Stimulated activated CD4-positive, alpha-beta T cell treated with anti-CD3 and anti-CD28 coated beads, Interleukin-1b, Interleukin-23, amount 100 ng/mL, for 48 hours (primary cell): ENCODE measurements around the gene ADTRP.
A peak's percentile ranks its signal among the peaks of the same experiment; 100 is the strongest.

Experiments used
- DNase-seq: peaks from one replicate; pipeline ENCODE4 v3.0.0-alpha.2; 2020

Gene ADTRP

GRCh38 chr6:11772109-11772825, 6.3 kb downstream of the ADTRP start:
- DNase-seq, result peak; percentile 34

GRCh38 chr6:11771473-11772048, 7.0 kb downstream of the ADTRP start:
- no peak for DNase-seq

GRCh38 chr6:11770546-11771466, 7.8 kb downstream of the ADTRP start:
- no peak for DNase-seq

- DNase-seq, result no peak
These were observed 8.6 kb downstream of the ADTRP start for GRCh38 chr6:11769811-11770545.

- DNase-seq, result no peak
These were observed 9.4 kb downstream of the ADTRP start for GRCh38 chr6:11769244-11769643.

- no peak for DNase-seq
These were observed 10.4 kb downstream of the ADTRP start for GRCh38 chr6:11767978-11768756.

- DNase-seq, result no peak
These were observed 11.1 kb downstream of the ADTRP start for GRCh38 chr6:11767458-11767857.

GRCh38 chr6:11766589-11767450, 11.8 kb downstream of the ADTRP start:
- DNase-seq, result no peak

- no peak for DNase-seq
These were observed 12.6 kb downstream of the ADTRP start for GRCh38 chr6:11766043-11766442.

- DNase-seq, result no peak
These were observed 14.4 kb downstream of the ADTRP start for GRCh38 chr6:11764250-11764604.

GRCh38 chr6:11763460-11764249, 14.9 kb downstream of the ADTRP start:
- DNase-seq, result no peak

GRCh38 chr6:11762794-11763459, 15.7 kb downstream of the ADTRP start:
- no peak for DNase-seq

GRCh38 chr6:11761744-11762620, 16.6 kb downstream of the ADTRP start:
- no peak for DNase-seq

- no peak for DNase-seq
These were observed 18.6 kb downstream of the ADTRP start for GRCh38 chr6:11760015-11760473.

GRCh38 chr6:11758878-11759277, 19.7 kb downstream of the ADTRP start:
- no peak for DNase-seq

GRCh38 chr6:11756726-11757125, 21.9 kb downstream of the ADTRP start:
- no peak for DNase-seq

GRCh38 chr6:11756292-11756691, 22.3 kb downstream of the ADTRP start:
- DNase-seq, result no peak

GRCh38 chr6:11755725-11756124, 22.9 kb downstream of the ADTRP start:
- no peak for DNase-seq
